ENCODE results near the gene DGKG.

Gene DGKG

GRCh38 chr3:186207515-186207914 lies 154.5 kb downstream of the DGKG start:
- DNase-seq = no peak

- no peak for DNase-seq
These were observed 161.3 kb downstream of the DGKG start for GRCh38 chr3:186200726-186201125.

- DNase-seq = no peak
These were observed 163.6 kb downstream of the DGKG start for GRCh38 chr3:186198442-186198841.

- DNase-seq = no peak
These were observed 167.6 kb downstream of the DGKG start for GRCh38 chr3:186194451-186194811.

- no peak for DNase-seq
These were observed 168.2 kb downstream of the DGKG start for GRCh38 chr3:186193534-186194450.

- no peak for DNase-seq
These were observed 169.2 kb downstream of the DGKG start for GRCh38 chr3:186192823-186193222.

GRCh38 chr3:186189492-186189891 lies 172.5 kb downstream of the DGKG start:
- no peak for DNase-seq

GRCh38 chr3:186187401-186188275 lies 174.4 kb downstream of the DGKG start:
- DNase-seq = no peak

GRCh38 chr3:186185194-186185787 lies 176.7 kb downstream of the DGKG start:
- DNase-seq = peak; percentile 7

- no peak for DNase-seq
These were observed 178.0 kb downstream of the DGKG start for GRCh38 chr3:186184021-186184420.

- no peak for DNase-seq
These were observed 179.2 kb downstream of the DGKG start for GRCh38 chr3:186182850-186183249.

- no peak for DNase-seq
These were observed 180.1 kb downstream of the DGKG start for GRCh38 chr3:186181901-186182300.

GRCh38 chr3:186180891-186181481 lies 181.0 kb downstream of the DGKG start:
- DNase-seq = no peak

- DNase-seq = no peak
These were observed 181.9 kb downstream of the DGKG start for GRCh38 chr3:186180151-186180550.

- DNase-seq = no peak
These were observed 183.6 kb downstream of the DGKG start for GRCh38 chr3:186178412-186178811.

GRCh38 chr3:186176373-186176990 lies 185.6 kb downstream of the DGKG start:
- no peak for DNase-seq

- DNase-seq = no peak
These were observed 188.7 kb downstream of the DGKG start for GRCh38 chr3:186173224-186173815.

- no peak for DNase-seq
These were observed 189.7 kb downstream of the DGKG start for GRCh38 chr3:186172353-186172752.

- DNase-seq = no peak
These were observed 190.5 kb downstream of the DGKG start for GRCh38 chr3:186171521-186171920.

GRCh38 chr3:186170516-186170915 lies 191.5 kb downstream of the DGKG start:
- no peak for DNase-seq

GRCh38 chr3:186169379-186169778 lies 192.7 kb downstream of the DGKG start:
- DNase-seq = no peak

GRCh38 chr3:186168976-186169375 lies 193.1 kb downstream of the DGKG start:
- no peak for DNase-seq
